ENCODE data around the gene GLIS2.

GLIS2 gene

GRCh38 chr16:4354512-4355409, 38.9 kb downstream of the GLIS2 start:
- no peak for DNase-seq

- no peak for DNase-seq
These were observed 41.0 kb downstream of the GLIS2 start for GRCh38 chr16:4356820-4357219.

GRCh38 chr16:4358236-4358635, 42.4 kb downstream of the GLIS2 start:
- DNase-seq: no peak

- DNase-seq: no peak
These were observed 43.1 kb downstream of the GLIS2 start for GRCh38 chr16:4358831-4359561.

GRCh38 chr16:4359914-4360313, 44.0 kb downstream of the GLIS2 start:
- DNase-seq: no peak

GRCh38 chr16:4360538-4361021, 44.7 kb downstream of the GLIS2 start:
- no peak for DNase-seq

- DNase-seq: no peak
These were observed 45.4 kb downstream of the GLIS2 start for GRCh38 chr16:4361033-4361943.

GRCh38 chr16:4361944-4362311, 46.1 kb downstream of the GLIS2 start:
- DNase-seq: no peak

- no peak for DNase-seq
These were observed 46.7 kb downstream of the GLIS2 start for GRCh38 chr16:4362476-4363135.

- no peak for DNase-seq
These were observed 48.5 kb downstream of the GLIS2 start for GRCh38 chr16:4364196-4365013.

- DNase-seq: no peak
These were observed 49.1 kb downstream of the GLIS2 start for GRCh38 chr16:4365014-4365406.

GRCh38 chr16:4365615-4366014, 49.7 kb downstream of the GLIS2 start:
- no peak for DNase-seq

GRCh38 chr16:4366016-4366415, 50.1 kb downstream of the GLIS2 start:
- DNase-seq: no peak

GRCh38 chr16:4367393-4367856, 51.6 kb downstream of the GLIS2 start:
- no peak for DNase-seq

- no peak for DNase-seq
These were observed 53.3 kb downstream of the GLIS2 start for GRCh38 chr16:4369007-4369733.

- no peak for DNase-seq
These were observed 54.3 kb downstream of the GLIS2 start for GRCh38 chr16:4370151-4370550.

GRCh38 chr16:4370570-4371356, 54.9 kb downstream of the GLIS2 start:
- DNase-seq: no peak

GRCh38 chr16:4371357-4372000, 55.6 kb downstream of the GLIS2 start, which contains the start of gene VASN:
Gene VASN, plus strand, starts transcription at chr16:4371848. Its CDS starts 9,030 bp downstream, at chr16:4380878.
- DNase-seq: peak; percentile 29

- no peak for DNase-seq
These were observed 56.2 kb downstream of the GLIS2 start for GRCh38 chr16:4372001-4372577.
